Suprapubic skin (tissue), 4 donors: ENCODE results near the gene SND1. TPM values are rescaled to one million over a fixed set of nuclear protein-coding genes. Genes with fewer than 3 reads are reported as not detected.

ENCODE experiments used
- DNase-seq, 2 donors: peaks; one replicate each; pipeline ENCODE4 v3.0.0-alpha.2; 2019; ENCODE audit warnings: low spot score in 2 of 2
- H3K27ac ChIP-seq: fragments of 200-600 bp; sonication (generic); one replicate; pipeline ENCODE4 v1.5.1; 2019
- H3K27me3 ChIP-seq: fragments of 200-600 bp; sonication (generic); one replicate; pipeline ENCODE4 v1.5.1; 2019
- H3K36me3 ChIP-seq: fragments of 200-600 bp; sonication (generic); one replicate; pipeline ENCODE4 v1.5.1; 2019
- H3K4me1 ChIP-seq: fragments of 200-600 bp; sonication (generic); one replicate; pipeline ENCODE4 v1.5.1; 2019
- H3K4me3 ChIP-seq: fragments of 200-600 bp; sonication (generic); one replicate; pipeline ENCODE4 v1.5.1; 2019; ENCODE audit warnings: mild to moderate bottlenecking
- H3K9me3 ChIP-seq: fragments of 200-600 bp; sonication (generic); one replicate; pipeline ENCODE4 v1.5.1; 2019
- EP300 ChIP-seq: sonication (generic); formaldehyde crosslinking; IDR thresholded peaks from one replicate; pipeline ENCODE4 v1.6.1; 2017; ENCODE audit warnings: antibody characterized with exemption
- POLR2A ChIP-seq, 2 donors: fragments of 450-650 bp; IDR thresholded peaks; one replicate each; pipeline ENCODE4 v1.6.1; 2017; ENCODE audit warnings: antibody characterized with exemption in 2 of 2, mild to moderate bottlenecking in 2 of 2, moderate library complexity in 2 of 2
- POLR2AphosphoS5 ChIP-seq, 3 donors: sonication (generic); formaldehyde crosslinking; IDR thresholded peaks; one replicate each; pipeline ENCODE4 v1.6.1; 2017; ENCODE audit warnings: antibody characterized with exemption in 3 of 3
- WGBS: methylation state at CpG from one replicate; pipeline ENCODE4 v1.1.5; 2018; 5-methylcytosine and 5-hydroxymethylcytosine counted together
- total RNA-seq, 4 donors: library from RNA; depleted of rRNA; stranded (reverse); fragments of >200 nt; gene quantifications; one replicate each; pipeline ENCODE4 v1.1.0, GENCODE V29; 2016
- TF ChIP-seq, protein P1 (sequence below), 2 donors: fragments of 200-600 bp in 1 of 2; fragments of 450-650 bp in 1 of 2; sonication (generic) in 1 of 2; IDR thresholded peaks; one replicate each; pipeline ENCODE4 v1.5.1; 2016 to 2019; ENCODE audit warnings: antibody characterized with exemption in 2 of 2, mild to moderate bottlenecking in 1 of 2, moderate library complexity in 1 of 2

Gene SND1
- total RNA-seq, 4 donors from 2014 or later = 72.2 to 99.8 (median 77.2) TPM

DNA sequence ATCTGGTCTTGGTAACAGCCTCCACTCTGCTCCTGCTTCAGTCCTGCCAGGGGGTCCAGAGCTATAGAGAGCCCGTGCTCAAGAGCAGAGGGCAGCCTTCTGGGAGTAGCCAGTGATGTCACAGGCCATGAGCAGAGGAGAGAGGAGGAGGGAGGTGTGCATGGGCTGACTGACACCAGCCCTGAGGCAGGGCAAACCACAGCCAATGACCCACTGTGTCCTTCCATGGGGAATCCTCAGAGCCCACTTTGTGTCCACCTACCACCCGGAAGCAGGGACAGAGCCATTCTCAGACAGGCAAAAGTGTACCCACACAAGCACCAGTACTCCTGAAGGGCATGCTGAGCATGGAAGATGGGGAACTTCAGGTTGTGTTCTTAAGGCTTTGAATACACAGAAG lies 34.0 kb upstream of the SND1 start, which contains the start of gene PAX4:
PAX4 (minus strand) TSS at position 101 of the 400 bp plus-strand sequence. CDS start 2,214 bp downstream, outside the sequence.
- peaks cover 75% of the 10 kb centered on the region for H3K27me3 ChIP-seq
- H3K4me3 ChIP-seq = no peak within 1 kb of the TSS
- WGBS = 56% methylated on average over 2 of the region's 2 CpGs
- no peaks in the 10 kb centered on the region for H3K36me3 ChIP-seq
- no peak within 1 kb of the TSS for H3K27ac ChIP-seq
- DNase-seq = no peak
- H3K9me3 ChIP-seq = no peaks in the 10 kb centered on the region
- no peak for TF ChIP-seq POLR2AphosphoS5 (IDR thresholded peaks at IDR 0.05)
- TF ChIP-seq, protein P1, sequence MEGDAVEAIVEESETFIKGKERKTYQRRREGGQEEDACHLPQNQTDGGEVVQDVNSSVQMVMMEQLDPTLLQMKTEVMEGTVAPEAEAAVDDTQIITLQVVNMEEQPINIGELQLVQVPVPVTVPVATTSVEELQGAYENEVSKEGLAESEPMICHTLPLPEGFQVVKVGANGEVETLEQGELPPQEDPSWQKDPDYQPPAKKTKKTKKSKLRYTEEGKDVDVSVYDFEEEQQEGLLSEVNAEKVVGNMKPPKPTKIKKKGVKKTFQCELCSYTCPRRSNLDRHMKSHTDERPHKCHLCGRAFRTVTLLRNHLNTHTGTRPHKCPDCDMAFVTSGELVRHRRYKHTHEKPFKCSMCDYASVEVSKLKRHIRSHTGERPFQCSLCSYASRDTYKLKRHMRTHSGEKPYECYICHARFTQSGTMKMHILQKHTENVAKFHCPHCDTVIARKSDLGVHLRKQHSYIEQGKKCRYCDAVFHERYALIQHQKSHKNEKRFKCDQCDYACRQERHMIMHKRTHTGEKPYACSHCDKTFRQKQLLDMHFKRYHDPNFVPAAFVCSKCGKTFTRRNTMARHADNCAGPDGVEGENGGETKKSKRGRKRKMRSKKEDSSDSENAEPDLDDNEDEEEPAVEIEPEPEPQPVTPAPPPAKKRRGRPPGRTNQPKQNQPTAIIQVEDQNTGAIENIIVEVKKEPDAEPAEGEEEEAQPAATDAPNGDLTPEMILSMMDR (IDR thresholded peaks at IDR 0.05) = no peak
- TF ChIP-seq EP300 = no peak
- TF ChIP-seq POLR2A (IDR thresholded peaks at IDR 0.05) = no peak
- peaks cover 4% of the 10 kb centered on the region for H3K4me1 ChIP-seq

DNA sequence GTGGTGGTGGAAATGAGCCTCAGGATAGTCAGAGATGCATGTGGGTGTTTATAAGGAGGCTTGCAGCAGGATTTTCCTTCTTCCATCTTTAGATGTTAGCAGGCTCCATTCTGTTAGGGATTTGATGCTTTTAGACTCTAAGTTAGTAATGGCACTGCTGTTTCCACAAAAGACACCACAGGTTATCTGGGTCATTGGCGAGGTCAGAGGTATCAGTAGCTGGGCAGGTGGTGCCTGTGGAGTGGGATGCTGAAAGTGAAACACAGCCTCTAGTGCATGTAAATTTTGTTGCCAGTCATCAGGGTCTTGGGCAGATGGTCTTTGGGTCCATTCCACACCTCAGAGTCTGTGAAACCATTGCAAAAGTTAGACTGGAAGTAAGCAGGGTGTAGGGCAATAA lies 33.2 kb upstream of the SND1 start:
- H3K9me3 ChIP-seq = no peaks in the 10 kb centered on the region
- no peak overlapping the region for H3K27ac ChIP-seq
- no peak overlapping the region for H3K4me3 ChIP-seq
- H3K36me3 ChIP-seq = no peaks in the 10 kb centered on the region
- WGBS = 85% methylated on average over 1 of the region's 1 CpG
- H3K4me1 ChIP-seq = peaks cover 4% of the 10 kb centered on the region
- no peak for DNase-seq
- peaks cover 70% of the 10 kb centered on the region for H3K27me3 ChIP-seq
- TF ChIP-seq EP300 = no peak
- TF ChIP-seq POLR2A (IDR thresholded peaks at IDR 0.05) = no peak
- TF ChIP-seq POLR2AphosphoS5 (IDR thresholded peaks at IDR 0.05) = no peak
- TF ChIP-seq, protein P1 (IDR thresholded peaks at IDR 0.05) = no peak

DNA sequence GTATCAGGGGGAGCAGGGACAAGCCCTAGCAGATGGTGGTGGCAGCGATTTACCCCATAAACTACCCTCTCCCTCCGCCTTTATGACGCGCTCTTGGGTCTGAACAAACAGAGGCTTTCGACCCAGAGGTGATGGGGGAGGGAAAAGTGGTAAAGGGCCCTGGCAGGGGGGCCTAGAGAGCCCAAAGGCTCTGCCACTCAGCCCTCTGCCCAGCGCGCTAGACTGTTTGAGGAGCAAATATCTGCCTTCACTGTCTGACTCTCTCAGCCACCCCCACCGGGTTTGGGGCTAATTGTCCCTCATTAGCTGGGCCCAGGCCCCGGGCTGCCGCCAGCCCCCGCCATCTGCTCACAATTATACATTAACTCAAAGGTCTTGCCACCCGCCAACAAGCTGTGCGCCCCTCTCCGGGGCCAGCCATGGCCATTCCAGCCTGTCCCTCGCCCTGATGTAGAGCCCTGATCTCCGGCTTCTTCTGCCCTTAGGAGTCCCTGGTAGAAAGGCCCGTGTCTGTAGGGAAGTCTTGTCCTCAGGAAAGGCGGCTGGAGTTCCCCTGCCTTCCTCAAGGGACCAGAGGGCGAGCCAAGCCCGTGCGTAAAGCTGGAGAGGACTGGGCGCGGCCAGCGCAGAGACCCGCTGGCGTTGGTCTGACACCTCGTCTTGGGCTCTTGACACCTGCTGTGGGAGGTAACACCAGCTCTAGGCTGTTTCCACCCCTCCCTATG lies 32.2 kb upstream of the SND1 start:
- DNase-seq = no peak
- Histone ChIP-seq H3K9me3 (no peaks in the 10 kb centered on the region), H3K27ac (no peak overlapping the region), H3K4me3 (no peak overlapping the region), H3K27me3 (peaks cover 61% of the 10 kb centered on the region), H3K4me1 (peaks cover 4% of the 10 kb centered on the region), H3K36me3 (no peaks in the 10 kb centered on the region)
- TF ChIP-seq EP300 (no peak), POLR2AphosphoS5 (IDR thresholded peaks at IDR 0.05) (no peak), POLR2A (IDR thresholded peaks at IDR 0.05) (no peak)
- TF ChIP-seq, protein P1 (IDR thresholded peaks at IDR 0.05) = no peak
- 10% methylated on average over 23 of the region's 27 CpGs for WGBS

DNA sequence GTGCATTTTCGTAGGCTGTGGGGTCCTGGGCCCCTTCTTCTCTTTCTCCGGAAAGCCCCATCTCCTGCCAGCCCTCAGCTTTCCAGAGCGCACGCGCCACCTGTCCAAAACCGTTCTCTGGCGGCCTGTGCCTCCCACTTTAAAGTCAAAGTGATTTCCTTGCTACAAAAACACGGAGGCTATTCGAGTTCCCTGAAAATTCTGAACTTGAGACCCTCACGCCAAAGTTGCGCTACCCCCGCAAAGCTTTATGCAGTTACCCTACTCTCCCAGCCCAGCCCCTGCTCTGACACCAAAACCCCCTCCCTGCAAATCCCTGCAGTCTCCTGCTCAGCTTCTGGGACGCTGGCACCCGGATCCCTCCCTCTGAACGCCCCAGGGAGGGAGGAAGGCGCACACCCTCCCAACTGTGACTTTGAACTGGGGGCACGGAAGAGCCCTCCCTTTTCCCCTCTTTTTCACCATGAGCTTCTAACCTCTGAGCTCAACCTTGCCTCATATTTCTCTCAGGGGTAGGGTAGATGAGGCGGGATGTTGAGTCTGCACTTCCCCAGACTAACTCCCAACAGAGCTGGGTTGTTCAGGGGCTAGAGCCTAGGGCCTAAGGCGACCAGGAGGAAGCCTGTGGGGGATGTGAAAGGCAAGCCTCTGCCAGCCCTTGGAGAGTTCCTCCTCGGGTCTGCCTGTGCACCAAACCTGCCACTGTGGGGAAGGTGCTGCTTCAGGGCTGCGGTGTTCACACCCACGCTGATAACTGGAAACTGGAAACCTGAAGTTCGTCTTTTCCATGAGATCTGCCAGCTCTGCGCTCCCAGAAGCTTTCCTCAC lies 31.4 kb upstream of the SND1 start:
- DNase-seq = no peak
- 3% methylated on average over 23 of the region's 24 CpGs for WGBS
- TF ChIP-seq POLR2AphosphoS5 (IDR thresholded peaks at IDR 0.05) (no peak), EP300 (no peak), POLR2A (IDR thresholded peaks at IDR 0.05) (no peak)
- TF ChIP-seq, protein P1 (IDR thresholded peaks at IDR 0.05) = no peak
- Histone ChIP-seq H3K4me1 (peaks cover 4% of the 10 kb centered on the region), H3K27ac (no peak overlapping the region), H3K9me3 (no peaks in the 10 kb centered on the region), H3K4me3 (no peak overlapping the region), H3K27me3 (peaks cover 53% of the 10 kb centered on the region), H3K36me3 (no peaks in the 10 kb centered on the region)

DNA sequence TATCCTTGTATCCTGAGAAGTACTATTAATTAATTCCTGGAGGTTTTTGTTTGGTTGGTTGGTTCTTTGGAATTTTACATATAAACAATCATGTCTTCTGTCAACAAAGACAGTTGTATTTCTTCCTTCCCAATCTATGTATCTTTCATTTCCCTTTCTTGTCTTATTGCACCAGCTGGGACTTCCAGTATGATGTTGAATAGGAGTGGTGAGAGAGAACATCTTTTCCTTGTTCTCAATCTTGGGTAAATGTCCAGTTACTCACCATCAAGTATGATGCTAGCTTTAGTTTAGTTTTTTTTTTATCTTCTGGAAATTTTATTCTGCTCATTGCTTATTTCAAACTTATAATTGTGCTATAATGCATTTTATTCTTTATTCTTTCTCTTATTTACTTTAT lies 26.7 kb upstream of the SND1 start:
- Histone ChIP-seq H3K4me1 (peaks cover 4% of the 10 kb centered on the region), H3K27me3 (peaks cover 11% of the 10 kb centered on the region), H3K9me3 (no peaks in the 10 kb centered on the region), H3K27ac (no peak overlapping the region), H3K36me3 (no peaks in the 10 kb centered on the region), H3K4me3 (no peak overlapping the region)
- no peak for TF ChIP-seq POLR2A (IDR thresholded peaks at IDR 0.05)
- TF ChIP-seq, protein P1 (IDR thresholded peaks at IDR 0.05) = no peak
- TF ChIP-seq EP300 = no peak
- DNase-seq = no peak
